Skeletal muscle satellite cell (primary cell): ENCODE measurements around the gene CREG2.

Experiments used
- H3K27me3 ChIP-seq: 2 replicates; pipeline ENCODE4 v1.7.0; 2013; ENCODE audit warnings: low read length; ENCODE audit not compliant: control insufficient read depth, insufficient read depth
- H3K36me3 ChIP-seq: 2 replicates; pipeline ENCODE4 v1.7.0; 2013; ENCODE audit warnings: mild to moderate bottlenecking, control low read depth, low read length; ENCODE audit not compliant: insufficient read depth
- H3K4me1 ChIP-seq: 2 replicates; pipeline ENCODE4 v1.7.0; 2013; ENCODE audit warnings: low read length; ENCODE audit not compliant: control insufficient read depth, insufficient read depth
- H3K4me2 ChIP-seq: 2 replicates; pipeline ENCODE4 v1.7.0; 2013; ENCODE audit warnings: mild to moderate bottlenecking, low read length
- H3K4me3 ChIP-seq: 2 replicates; pipeline ENCODE4 v1.7.0; 2013; ENCODE audit warnings: low read length
- H3K9ac ChIP-seq: 2 replicates; pipeline ENCODE4 v1.7.0; 2013; ENCODE audit warnings: mild to moderate bottlenecking, low read depth, low read length, moderate library complexity
- H3K9me3 ChIP-seq: replicated peaks from 2 replicates; pipeline ENCODE4 v1.7.0; 2013; ENCODE audit warnings: mild to moderate bottlenecking, control low read depth, low read length

CREG2 gene

GRCh38 chr2:101386599-101387150 lies 628 bp downstream of the CREG2 start:
- Histone ChIP-seq H3K9ac (peak overlapping the region; percentile 45), H3K4me1 (peaks cover 24% of the 10 kb centered on the region), H3K9me3 (no peaks in the 10 kb centered on the region), H3K4me3 (peak overlapping the region; percentile 77), H3K27me3 (peaks cover 31% of the 10 kb centered on the region), H3K36me3 (no peaks in the 10 kb centered on the region), H3K4me2 (peak overlapping the region; percentile 93)

GRCh38 chr2:101383016-101383541 lies 4.2 kb downstream of the CREG2 start:
- Histone ChIP-seq H3K4me2 (no peak overlapping the region), H3K36me3 (no peaks in the 10 kb centered on the region), H3K9me3 (no peaks in the 10 kb centered on the region), H3K4me1 (peaks cover 24% of the 10 kb centered on the region), H3K4me3 (no peak overlapping the region), H3K27me3 (peaks cover 31% of the 10 kb centered on the region), H3K9ac (no peak overlapping the region)

- no peaks in the 10 kb centered on the region for H3K36me3 ChIP-seq
- no peak overlapping the region for H3K4me2 ChIP-seq
- H3K4me3 ChIP-seq = no peak overlapping the region
- peaks cover 19% of the 10 kb centered on the region for H3K4me1 ChIP-seq
- peaks cover 26% of the 10 kb centered on the region for H3K27me3 ChIP-seq
- no peak overlapping the region for H3K9ac ChIP-seq
- H3K9me3 ChIP-seq = no peaks in the 10 kb centered on the region
These were observed 4.9 kb downstream of the CREG2 start for GRCh38 chr2:101382442-101382841.

- no peaks in the 10 kb centered on the region for H3K36me3 ChIP-seq
- H3K4me2 ChIP-seq = no peak overlapping the region
- H3K4me3 ChIP-seq = no peak overlapping the region
- no peak overlapping the region for H3K9ac ChIP-seq
- peaks cover 11% of the 10 kb centered on the region for H3K4me1 ChIP-seq
- H3K9me3 ChIP-seq = no peaks in the 10 kb centered on the region
- H3K27me3 ChIP-seq = peaks cover 9% of the 10 kb centered on the region
These were observed 6.9 kb downstream of the CREG2 start for GRCh38 chr2:101380376-101380775.

- H3K4me1 ChIP-seq = peaks cover 11% of the 10 kb centered on the region
These were observed 8.2 kb downstream of the CREG2 start for GRCh38 chr2:101379091-101379490.

GRCh38 chr2:101375653-101376052 lies 11.7 kb downstream of the CREG2 start:
- Histone ChIP-seq H3K4me3 (no peak overlapping the region), H3K4me2 (no peak overlapping the region), H3K36me3 (no peaks in the 10 kb centered on the region), H3K4me1 (peaks cover 5% of the 10 kb centered on the region), H3K27me3 (no peaks in the 10 kb centered on the region), H3K9me3 (no peaks in the 10 kb centered on the region), H3K9ac (no peak overlapping the region)

More at GRCh38 chr2:101379091-101379490, 8.2 kb downstream of the CREG2 start:
- peaks cover 8% of the 10 kb centered on the region for H3K27me3 ChIP-seq
- no peak overlapping the region for H3K4me3 ChIP-seq
- no peaks in the 10 kb centered on the region for H3K9me3 ChIP-seq
- no peak overlapping the region for H3K4me2 ChIP-seq
- no peaks in the 10 kb centered on the region for H3K36me3 ChIP-seq
- H3K9ac ChIP-seq = no peak overlapping the region

GRCh38 chr2:101374821-101375561 lies 12.3 kb downstream of the CREG2 start:
- Histone ChIP-seq H3K9ac (no peak overlapping the region), H3K9me3 (no peaks in the 10 kb centered on the region), H3K36me3 (no peaks in the 10 kb centered on the region), H3K4me3 (no peak overlapping the region), H3K4me2 (no peak overlapping the region), H3K27me3 (peaks cover 1% of the 10 kb centered on the region), H3K4me1 (no peaks in the 10 kb centered on the region)

GRCh38 chr2:101372792-101373191 lies 14.5 kb downstream of the CREG2 start:
- Histone ChIP-seq H3K36me3 (no peaks in the 10 kb centered on the region), H3K27me3 (peaks cover 5% of the 10 kb centered on the region), H3K9ac (no peak overlapping the region), H3K9me3 (no peaks in the 10 kb centered on the region), H3K4me1 (no peaks in the 10 kb centered on the region), H3K4me3 (no peak overlapping the region), H3K4me2 (no peak overlapping the region)

GRCh38 chr2:101371636-101372035 lies 15.7 kb downstream of the CREG2 start:
- H3K9me3 ChIP-seq = no peaks in the 10 kb centered on the region
- H3K36me3 ChIP-seq = no peaks in the 10 kb centered on the region
- H3K4me2 ChIP-seq = no peak overlapping the region
- no peak overlapping the region for H3K4me3 ChIP-seq
- H3K9ac ChIP-seq = no peak overlapping the region
- no peaks in the 10 kb centered on the region for H3K4me1 ChIP-seq
- peaks cover 5% of the 10 kb centered on the region for H3K27me3 ChIP-seq

GRCh38 chr2:101369100-101369499 lies 18.2 kb downstream of the CREG2 start:
- Histone ChIP-seq H3K36me3 (no peaks in the 10 kb centered on the region), H3K9ac (no peak overlapping the region), H3K27me3 (peaks cover 17% of the 10 kb centered on the region)

GRCh38 chr2:101368376-101368775 lies 18.9 kb downstream of the CREG2 start:
- Histone ChIP-seq H3K4me1 (no peaks in the 10 kb centered on the region), H3K36me3 (no peaks in the 10 kb centered on the region), H3K9ac (no peak overlapping the region), H3K27me3 (peaks cover 20% of the 10 kb centered on the region), H3K4me2 (no peak overlapping the region), H3K9me3 (no peaks in the 10 kb centered on the region), H3K4me3 (no peak overlapping the region)

More at GRCh38 chr2:101369100-101369499, 18.2 kb downstream of the CREG2 start:
- Histone ChIP-seq H3K4me3 (no peak overlapping the region), H3K9me3 (no peaks in the 10 kb centered on the region), H3K4me2 (no peak overlapping the region), H3K4me1 (no peaks in the 10 kb centered on the region)

GRCh38 chr2:101367508-101367907 lies 19.8 kb downstream of the CREG2 start:
- H3K9ac ChIP-seq = no peak overlapping the region
- no peak overlapping the region for H3K4me3 ChIP-seq
- no peaks in the 10 kb centered on the region for H3K36me3 ChIP-seq
- no peaks in the 10 kb centered on the region for H3K9me3 ChIP-seq
- peaks cover 28% of the 10 kb centered on the region for H3K27me3 ChIP-seq
- no peak overlapping the region for H3K4me2 ChIP-seq
- H3K4me1 ChIP-seq = no peaks in the 10 kb centered on the region
